ENCODE measurements around the gene VWA5B2.

VWA5B2 gene

DNA sequence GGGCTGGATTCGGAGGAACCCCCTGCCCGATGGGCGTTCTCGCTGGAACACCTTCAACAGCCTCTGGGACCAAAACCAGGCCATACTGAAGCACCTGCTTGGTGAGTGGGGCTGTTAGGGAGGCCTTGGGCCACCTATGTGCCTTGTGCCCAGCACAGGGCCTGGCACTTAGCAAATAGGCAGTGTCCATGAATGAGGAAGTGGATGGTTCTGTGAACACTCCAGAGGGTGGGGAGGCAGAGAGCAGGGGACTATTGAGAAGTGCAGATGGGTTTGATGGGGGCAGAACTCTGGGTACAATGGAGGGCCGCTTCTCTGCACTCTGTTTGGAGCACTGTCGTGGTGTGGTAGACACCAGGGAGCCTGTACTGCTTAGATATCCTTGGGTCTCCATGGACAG is 48.0 kb downstream of the VWA5B2 start:
- no peak for DNase-seq

- DNase-seq: no peak
These were observed 53.6 kb downstream of the VWA5B2 start for GRCh38 chr3:184282941-184283340.

- no peak for DNase-seq
These were observed 54.3 kb downstream of the VWA5B2 start for GRCh38 chr3:184283681-184284080.

GRCh38 chr3:184284696-184285095 is 55.3 kb downstream of the VWA5B2 start:
- peak; percentile 16 to 57 (median 36) for DNase-seq

DNA sequence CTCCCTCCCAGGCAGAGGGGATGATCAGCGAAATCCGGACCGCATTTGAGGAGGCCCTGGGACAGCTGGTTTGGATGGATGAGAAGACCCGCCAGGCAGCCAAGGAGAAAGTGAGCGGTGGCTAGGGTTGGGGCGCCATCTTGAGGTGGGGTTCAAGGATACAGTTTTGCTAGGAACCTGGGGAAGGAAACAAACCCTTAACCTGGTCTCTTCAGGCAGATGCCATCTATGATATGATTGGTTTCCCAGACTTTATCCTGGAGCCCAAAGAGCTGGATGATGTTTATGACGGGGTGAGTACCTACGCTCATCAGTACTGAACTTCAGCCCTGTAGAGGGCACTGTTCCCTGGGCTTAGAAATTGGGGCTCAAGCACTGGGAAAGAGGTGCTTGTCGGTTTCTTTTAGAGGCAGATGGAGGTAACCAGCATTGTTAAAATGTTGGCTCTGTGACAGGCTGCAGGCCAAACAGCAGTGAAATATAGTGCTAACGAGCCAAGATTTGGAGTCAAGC is 60.1 kb downstream of the VWA5B2 start:
- peak; percentile 61 to 78 (median 67) for DNase-seq

- DNase-seq: no peak
These were observed 60.9 kb downstream of the VWA5B2 start for GRCh38 chr3:184290331-184290730.

GRCh38 chr3:184291044-184291737 is 61.8 kb downstream of the VWA5B2 start:
- no peak for DNase-seq

Measured in suppressor macrophage (primary cell).